GM19025 (cell line): Measurements from ENCODE around the gene PPARG.
"Not testable (repeated sequence)": the region's sequence is repeated elsewhere in the genome, so short reads cannot be mapped to it uniquely, and the experiment has no call there.

Experiments used
- ATAC-seq: cut with Tn5 transposase; IDR thresholded peaks from one replicate; pipeline ENCODE4 v1.9.1; 2021; ENCODE audit warnings: mild to moderate bottlenecking, low read depth, moderate library complexity; ENCODE audit not compliant: unreplicated experiment

Gene PPARG

GRCh38 chr3:12472796-12473195, 183.9 kb downstream of the PPARG start:
- no peak for ATAC-seq

DNA sequence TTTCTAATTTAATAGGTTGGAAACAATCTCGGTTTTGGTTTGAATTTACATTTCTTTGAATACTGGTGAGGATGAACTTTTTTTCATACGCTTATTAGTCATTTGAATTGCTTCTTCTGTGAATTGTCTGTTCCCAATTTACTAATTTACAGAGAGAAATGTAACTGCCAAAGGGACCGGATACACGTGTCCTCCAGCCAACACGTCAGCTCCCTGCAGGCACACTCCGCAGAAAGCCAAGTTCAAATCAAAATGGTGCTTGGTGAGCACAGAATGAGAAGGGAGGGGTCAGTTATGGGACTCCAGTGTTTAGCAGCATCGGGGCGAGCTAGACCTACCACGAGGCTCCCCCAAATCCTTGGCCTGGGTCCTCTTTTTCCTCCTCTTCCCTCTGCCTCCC, 184.6 kb downstream of the PPARG start:
- ATAC-seq: no peak

GRCh38 chr3:12476238-12476897, 187.5 kb downstream of the PPARG start:
- ATAC-seq: no peak

DNA sequence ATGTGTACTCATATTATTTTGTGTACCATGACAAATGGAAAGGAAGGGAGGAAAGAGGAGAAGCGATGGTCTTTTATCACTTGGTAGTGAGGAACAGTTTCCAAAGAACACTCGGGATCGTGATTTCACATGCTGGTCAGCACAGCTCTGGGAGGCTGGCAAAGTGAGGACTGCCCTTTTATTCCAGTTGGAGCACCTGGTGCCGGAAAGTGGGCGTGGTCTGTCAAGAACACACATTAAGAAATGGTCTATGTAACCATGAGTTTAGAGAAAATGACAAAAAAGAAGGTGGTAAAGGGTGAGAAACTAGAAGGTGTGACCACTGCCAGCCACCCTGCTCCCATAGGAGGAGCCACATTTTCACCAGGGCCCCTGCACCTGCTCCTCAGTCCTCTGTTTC, 188.4 kb downstream of the PPARG start:
- no peak for ATAC-seq

DNA sequence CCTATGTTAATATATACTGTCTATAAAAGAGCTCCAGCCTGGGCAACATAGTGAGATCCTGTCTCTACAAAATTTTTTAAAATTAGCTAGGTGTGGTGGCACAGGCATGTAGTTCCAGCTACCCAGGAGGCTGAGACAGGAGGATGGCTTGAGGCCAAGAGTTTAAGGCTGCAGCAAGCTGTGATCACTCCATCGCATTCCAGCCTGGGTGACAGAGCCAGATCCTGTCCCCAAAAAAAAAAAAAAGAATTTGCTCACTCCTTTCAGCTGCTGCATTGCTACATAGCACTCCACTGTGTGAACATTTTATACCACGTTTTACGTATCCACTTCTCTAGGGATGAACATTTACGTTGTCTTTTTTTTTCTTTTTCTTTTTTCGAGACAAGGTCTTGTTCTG, 189.5 kb downstream of the PPARG start:
- ATAC-seq: no peak

DNA sequence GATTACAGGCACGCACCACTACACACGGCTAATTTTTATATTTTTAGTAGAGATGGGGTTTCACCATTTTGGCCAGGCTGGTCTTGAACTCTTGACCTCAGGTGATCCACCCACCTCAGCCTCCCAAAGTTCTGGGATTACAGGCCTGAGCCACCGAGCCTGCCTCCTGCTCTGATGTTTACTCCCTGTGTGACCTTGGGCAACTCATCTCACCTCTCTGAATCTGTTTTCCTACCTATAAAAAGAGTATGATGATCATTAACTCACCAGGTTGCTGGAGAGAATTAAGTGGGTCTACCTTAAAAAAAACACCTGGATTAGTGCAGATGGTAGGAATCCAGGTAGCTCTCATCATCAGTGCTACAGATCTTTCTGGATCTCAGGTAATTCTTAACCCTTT, 190.3 kb downstream of the PPARG start:
- ATAC-seq: not testable (repeated sequence)

DNA sequence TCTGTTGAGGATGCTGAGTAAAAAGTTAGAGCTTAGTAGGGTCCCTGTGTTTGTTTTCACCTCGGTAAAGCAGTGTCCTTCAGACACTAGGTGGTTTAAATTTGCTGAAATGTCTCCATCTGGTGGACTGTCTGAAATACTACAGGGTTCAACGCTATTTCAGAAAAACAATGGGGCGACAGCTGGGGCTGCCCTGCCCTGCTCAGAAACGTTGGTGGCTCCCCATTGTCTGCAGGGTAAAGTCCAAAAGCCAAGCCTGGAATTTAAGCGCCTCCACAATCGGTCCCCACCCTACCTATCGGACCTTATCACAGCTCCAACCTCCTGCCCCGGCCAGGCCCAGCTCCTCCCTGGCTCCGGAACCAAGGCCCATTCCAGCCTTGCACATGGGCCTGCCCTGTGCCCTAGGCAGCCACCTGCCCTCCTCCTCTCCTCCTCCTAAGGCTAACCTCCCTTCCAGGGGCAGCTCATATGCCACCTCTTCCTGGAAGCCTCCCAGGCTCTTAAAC, 191.1 kb downstream of the PPARG start:
- ATAC-seq: no peak

- no peak for ATAC-seq
These were observed 194.5 kb downstream of the PPARG start for GRCh38 chr3:12483410-12483809.

DNA sequence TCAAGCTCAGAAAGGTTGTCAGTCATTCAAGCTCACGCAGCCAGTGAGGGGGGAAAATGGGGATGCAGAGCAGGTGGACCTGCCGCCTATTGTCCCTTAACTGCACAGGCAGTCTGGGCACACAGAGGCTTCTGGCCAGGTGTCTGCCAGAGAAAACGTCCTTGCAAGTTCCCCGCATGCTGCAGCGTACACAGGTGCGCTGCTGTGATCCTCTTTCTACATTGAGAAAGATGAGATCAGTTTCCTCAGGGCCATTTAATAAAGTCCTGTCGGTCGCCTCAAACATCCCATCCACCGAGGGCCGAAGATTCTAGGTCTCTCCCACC, 195.0 kb downstream of the PPARG start:
- no peak for ATAC-seq
